ENCODE measurements around the gene RBKS.

RBKS gene

GRCh38 chr2:27815860-27816438, 74.2 kb downstream of the RBKS start:
- no peak overlapping the region for H3K27ac ChIP-seq
- no peak for TF ChIP-seq ZFX (IDR thresholded peaks at IDR 0.05)
- no peak for TF ChIP-seq CTCF (conservative IDR thresholded peaks at IDR 0.05)

GRCh38 chr2:27814758-27815157, 75.4 kb downstream of the RBKS start:
- TF ChIP-seq ZFX (IDR thresholded peaks at IDR 0.05) (no peak), CTCF (conservative IDR thresholded peaks at IDR 0.05) (no peak)
- no peak overlapping the region for H3K27ac ChIP-seq

GRCh38 chr2:27811768-27812167, 78.4 kb downstream of the RBKS start:
- H3K27ac ChIP-seq: no peak overlapping the region

GRCh38 chr2:27810455-27810854, 79.7 kb downstream of the RBKS start:
- H3K27ac ChIP-seq: no peak overlapping the region
- TF ChIP-seq CTCF (conservative IDR thresholded peaks at IDR 0.05) (no peak), ZFX (IDR thresholded peaks at IDR 0.05) (no peak)

More at GRCh38 chr2:27811768-27812167, 78.4 kb downstream of the RBKS start:
- no peak for TF ChIP-seq CTCF (conservative IDR thresholded peaks at IDR 0.05)
- no peak for TF ChIP-seq ZFX (IDR thresholded peaks at IDR 0.05)

- no peak overlapping the region for H3K27ac ChIP-seq
- TF ChIP-seq CTCF (conservative IDR thresholded peaks at IDR 0.05) (no peak), ZFX (IDR thresholded peaks at IDR 0.05) (no peak)
These were observed 80.4 kb downstream of the RBKS start for GRCh38 chr2:27809761-27810241.

- TF ChIP-seq CTCF (conservative IDR thresholded peaks at IDR 0.05) (no peak), ZFX (IDR thresholded peaks at IDR 0.05) (no peak)
- no peak overlapping the region for H3K27ac ChIP-seq
These were observed 81.2 kb downstream of the RBKS start for GRCh38 chr2:27808984-27809383.

GRCh38 chr2:27808418-27808817, 81.8 kb downstream of the RBKS start:
- no peak for TF ChIP-seq ZFX (IDR thresholded peaks at IDR 0.05)
- TF ChIP-seq CTCF (conservative IDR thresholded peaks at IDR 0.05): no peak

More at GRCh38 chr2:27808418-27808817, 81.8 kb downstream of the RBKS start:
- no peak overlapping the region for H3K27ac ChIP-seq
